ENCODE results near the gene KIAA1217.

DNA sequence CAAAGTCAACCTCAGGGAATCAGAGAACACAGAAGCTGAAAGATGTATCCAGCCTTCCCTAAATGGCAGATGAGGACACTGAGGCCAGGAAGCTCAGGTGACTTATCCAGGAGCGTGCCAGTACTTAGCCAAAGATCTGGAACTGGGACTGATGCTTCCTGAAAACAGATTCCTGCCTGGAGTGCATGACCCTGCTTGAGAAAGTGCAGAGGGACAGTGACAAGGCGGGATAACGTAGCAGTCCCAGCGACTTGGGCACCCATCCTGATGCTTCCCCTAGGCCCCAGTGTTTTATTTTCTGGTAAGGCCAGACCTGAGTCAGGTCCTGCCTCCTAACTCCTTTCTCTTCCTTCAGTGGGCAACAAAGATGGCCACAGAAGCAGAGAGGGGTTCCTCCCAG is 48.6 kb downstream of the KIAA1217 start:
- TF ChIP-seq, protein P1, sequence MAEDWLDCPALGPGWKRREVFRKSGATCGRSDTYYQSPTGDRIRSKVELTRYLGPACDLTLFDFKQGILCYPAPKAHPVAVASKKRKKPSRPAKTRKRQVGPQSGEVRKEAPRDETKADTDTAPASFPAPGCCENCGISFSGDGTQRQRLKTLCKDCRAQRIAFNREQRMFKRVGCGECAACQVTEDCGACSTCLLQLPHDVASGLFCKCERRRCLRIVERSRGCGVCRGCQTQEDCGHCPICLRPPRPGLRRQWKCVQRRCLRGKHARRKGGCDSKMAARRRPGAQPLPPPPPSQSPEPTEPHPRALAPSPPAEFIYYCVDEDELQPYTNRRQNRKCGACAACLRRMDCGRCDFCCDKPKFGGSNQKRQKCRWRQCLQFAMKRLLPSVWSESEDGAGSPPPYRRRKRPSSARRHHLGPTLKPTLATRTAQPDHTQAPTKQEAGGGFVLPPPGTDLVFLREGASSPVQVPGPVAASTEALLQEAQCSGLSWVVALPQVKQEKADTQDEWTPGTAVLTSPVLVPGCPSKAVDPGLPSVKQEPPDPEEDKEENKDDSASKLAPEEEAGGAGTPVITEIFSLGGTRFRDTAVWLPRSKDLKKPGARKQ (CRISPR knock-in tag; IDR thresholded peaks at IDR 0.05) = no peak
- TF ChIP-seq MXI1 (IDR thresholded peaks at IDR 0.05; ENCODE audit: low read depth, low read length) (no peak), TCF7L2 (IDR thresholded peaks at IDR 0.05; ENCODE audit: low read depth, low read length) (no peak), BRCA1 (IDR thresholded peaks at IDR 0.05) (no peak), BRCA1 (CRISPR knock-in tag; IDR thresholded peaks at IDR 0.05) (no peak), RNF2 (IDR thresholded peaks at IDR 0.05) (no peak), RBFOX2 (IDR thresholded peaks at IDR 0.05; ENCODE audit: low read depth, low read length) (no peak), MTF1 (CRISPR knock-in tag; IDR thresholded peaks at IDR 0.05; ENCODE audit: borderline replicate concordance) (no peak), TEAD2 (tag; IDR thresholded peaks at IDR 0.05) (no peak), SP2 (IDR thresholded peaks at IDR 0.05; ENCODE audit: extremely low read depth, low read depth, low read length, poor library complexity, severe bottlenecking) (no peak), ZEB2 (IDR thresholded peaks at IDR 0.05) (no peak)
- TF ChIP-seq, protein P2, sequence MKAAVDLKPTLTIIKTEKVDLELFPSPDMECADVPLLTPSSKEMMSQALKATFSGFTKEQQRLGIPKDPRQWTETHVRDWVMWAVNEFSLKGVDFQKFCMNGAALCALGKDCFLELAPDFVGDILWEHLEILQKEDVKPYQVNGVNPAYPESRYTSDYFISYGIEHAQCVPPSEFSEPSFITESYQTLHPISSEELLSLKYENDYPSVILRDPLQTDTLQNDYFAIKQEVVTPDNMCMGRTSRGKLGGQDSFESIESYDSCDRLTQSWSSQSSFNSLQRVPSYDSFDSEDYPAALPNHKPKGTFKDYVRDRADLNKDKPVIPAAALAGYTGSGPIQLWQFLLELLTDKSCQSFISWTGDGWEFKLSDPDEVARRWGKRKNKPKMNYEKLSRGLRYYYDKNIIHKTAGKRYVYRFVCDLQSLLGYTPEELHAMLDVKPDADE (conservative IDR thresholded peaks at IDR 0.05; ENCODE audit: control insufficient read depth, low read depth, low read length) = no peak
